ENCODE results near the gene MACC1.

Gene MACC1, protein sequence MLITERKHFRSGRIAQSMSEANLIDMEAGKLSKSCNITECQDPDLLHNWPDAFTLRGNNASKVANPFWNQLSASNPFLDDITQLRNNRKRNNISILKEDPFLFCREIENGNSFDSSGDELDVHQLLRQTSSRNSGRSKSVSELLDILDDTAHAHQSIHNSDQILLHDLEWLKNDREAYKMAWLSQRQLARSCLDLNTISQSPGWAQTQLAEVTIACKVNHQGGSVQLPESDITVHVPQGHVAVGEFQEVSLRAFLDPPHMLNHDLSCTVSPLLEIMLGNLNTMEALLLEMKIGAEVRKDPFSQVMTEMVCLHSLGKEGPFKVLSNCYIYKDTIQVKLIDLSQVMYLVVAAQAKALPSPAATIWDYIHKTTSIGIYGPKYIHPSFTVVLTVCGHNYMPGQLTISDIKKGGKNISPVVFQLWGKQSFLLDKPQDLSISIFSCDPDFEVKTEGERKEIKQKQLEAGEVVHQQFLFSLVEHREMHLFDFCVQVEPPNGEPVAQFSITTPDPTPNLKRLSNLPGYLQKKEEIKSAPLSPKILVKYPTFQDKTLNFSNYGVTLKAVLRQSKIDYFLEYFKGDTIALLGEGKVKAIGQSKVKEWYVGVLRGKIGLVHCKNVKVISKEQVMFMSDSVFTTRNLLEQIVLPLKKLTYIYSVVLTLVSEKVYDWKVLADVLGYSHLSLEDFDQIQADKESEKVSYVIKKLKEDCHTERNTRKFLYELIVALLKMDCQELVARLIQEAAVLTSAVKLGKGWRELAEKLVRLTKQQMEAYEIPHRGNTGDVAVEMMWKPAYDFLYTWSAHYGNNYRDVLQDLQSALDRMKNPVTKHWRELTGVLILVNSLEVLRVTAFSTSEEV

GRCh38 chr7:20217193-20217948 lies at the start of gene MACC1:
Gene MACC1 (minus strand): TSS chr7:20217384. CDS start chr7:20161862, 55,522 bp downstream.
- peak; percentile 40 for DNase-seq

GRCh38 chr7:20264623-20265022 lies 47.4 kb upstream of the MACC1 start:
- no peak for DNase-seq

- DNase-seq, result no peak
Measured at GRCh38 chr7:20260223-20260622, 43.0 kb upstream of the MACC1 start.

DNA sequence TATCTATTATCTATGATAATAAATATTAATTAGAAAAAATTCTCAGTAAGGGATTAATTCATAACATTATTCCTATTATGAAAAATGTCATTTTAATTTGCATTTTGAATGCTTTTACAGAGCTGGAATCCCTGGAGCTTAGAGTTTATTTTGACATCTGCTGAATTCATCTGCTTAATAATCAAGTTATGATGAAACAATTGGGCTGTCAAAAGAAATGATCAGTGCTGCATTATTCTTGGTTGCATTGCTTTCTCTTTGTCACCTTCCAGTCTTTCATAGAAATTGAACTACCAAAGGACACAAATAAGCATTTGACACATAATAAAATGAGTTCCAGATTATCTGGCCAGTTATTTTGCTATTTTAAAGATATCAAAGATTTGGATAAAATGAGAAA lies 40.0 kb upstream of the MACC1 start:
- DNase-seq, result no peak

DNA sequence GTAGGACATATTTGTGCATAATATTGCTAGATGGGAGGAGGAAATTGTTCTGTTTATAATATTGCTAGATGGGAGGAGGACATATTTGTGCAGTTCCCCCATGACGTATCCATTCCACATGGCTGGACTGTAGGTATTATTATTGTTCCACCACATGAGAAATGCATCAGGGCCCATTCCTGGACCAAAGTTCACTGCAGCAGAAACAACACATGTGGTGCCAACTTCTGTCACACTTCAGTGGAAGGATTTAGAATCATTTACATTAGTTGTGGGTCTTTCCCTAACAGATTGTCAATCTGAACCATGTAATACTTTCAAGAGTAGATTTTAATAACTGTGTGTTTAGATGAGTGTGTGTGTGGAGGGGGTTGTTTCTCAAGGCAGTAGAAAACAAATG lies 32.7 kb upstream of the MACC1 start:
- DNase-seq, result no peak

DNA sequence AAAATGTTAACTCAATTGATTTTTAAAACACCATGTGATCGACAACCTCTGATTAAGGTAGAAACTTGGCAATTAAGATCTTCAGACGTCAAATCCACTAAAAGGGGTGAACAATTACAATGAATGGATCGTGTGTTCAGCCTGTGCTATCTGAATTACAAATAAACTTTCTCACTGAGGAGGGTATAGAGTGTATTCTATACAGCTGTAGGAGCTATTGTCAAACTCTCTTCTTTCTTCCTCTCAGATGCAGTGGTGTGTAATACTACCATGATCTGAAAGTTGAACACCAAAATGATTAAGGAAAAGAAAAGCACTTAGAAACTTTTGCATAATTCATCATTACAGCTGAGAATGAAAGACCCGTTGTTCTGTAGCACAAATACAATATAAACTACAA lies 32.2 kb upstream of the MACC1 start:
- DNase-seq, result no peak

GRCh38 chr7:20246236-20246635 lies 29.1 kb upstream of the MACC1 start:
- DNase-seq, result no peak

DNA sequence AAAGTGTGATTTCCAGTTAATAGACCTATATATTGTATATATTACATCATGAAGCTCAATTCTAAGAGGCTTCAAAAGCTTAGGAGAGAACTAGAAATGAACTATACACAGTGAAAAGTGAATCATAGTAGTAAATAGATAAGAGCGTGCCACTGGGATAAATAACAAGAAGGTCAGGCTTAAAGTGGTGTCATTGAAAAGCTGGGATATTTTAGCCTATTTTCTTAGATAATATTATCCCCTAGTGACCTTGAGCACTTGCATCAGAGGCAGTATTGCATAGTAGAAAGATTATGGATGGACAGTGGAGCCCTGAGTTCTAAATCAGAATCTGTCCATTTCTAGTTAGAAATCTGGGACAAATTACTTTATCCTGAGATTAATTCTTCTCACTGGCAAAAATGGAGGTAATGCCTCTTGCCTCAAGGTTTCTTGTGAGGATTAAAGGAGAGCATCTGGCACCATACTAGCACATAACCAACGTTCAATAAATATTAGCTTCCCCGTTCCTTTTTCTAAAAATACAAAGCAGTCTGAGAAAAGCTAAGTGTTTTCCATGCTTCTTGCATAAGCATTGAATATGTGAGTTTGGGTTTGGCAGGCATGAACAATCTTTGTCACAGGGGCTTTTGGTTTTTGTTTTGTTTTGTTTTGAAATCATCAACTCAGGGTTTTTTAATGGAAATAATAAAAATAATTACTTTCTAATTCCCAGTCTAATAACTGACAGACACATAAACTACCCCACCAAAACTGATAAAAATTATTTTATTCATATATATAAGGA lies 27.3 kb upstream of the MACC1 start:
- no peak for DNase-seq

GRCh38 chr7:20241911-20242261 lies 24.7 kb upstream of the MACC1 start:
- DNase-seq, result no peak

GRCh38 chr7:20241194-20241910 lies 24.2 kb upstream of the MACC1 start:
- peak; percentile 15 for DNase-seq

- DNase-seq, result no peak
Measured at GRCh38 chr7:20240080-20240926, 23.1 kb upstream of the MACC1 start.

DNA sequence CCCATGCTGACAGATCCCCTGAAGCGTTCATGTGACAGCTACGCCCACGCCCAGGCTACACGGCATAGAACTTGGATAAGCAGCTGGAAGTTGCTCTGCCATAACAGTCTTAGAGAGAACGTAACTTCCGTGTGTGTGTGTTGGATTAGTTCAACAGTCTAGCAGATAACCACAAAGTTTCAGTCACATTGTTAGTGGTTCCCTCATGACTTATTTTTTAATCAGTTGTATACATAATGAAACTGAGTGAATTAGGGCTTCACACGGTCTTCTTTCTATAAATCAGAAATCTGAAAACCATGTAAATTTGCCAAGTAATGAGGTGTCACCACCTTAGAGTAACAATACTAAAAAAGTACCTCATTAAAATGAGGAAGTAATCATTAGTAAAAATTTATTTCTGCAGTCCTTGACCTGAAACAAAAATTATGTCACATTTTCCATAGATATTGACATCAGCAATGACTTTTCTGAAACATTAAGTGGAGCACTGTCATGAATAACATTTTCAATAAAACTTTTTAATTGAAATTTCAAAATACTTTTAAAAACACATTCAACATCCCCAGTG lies 21.7 kb upstream of the MACC1 start:
- no peak for DNase-seq

- DNase-seq, result no peak
Measured at GRCh38 chr7:20238194-20238753, 21.1 kb upstream of the MACC1 start.

DNA sequence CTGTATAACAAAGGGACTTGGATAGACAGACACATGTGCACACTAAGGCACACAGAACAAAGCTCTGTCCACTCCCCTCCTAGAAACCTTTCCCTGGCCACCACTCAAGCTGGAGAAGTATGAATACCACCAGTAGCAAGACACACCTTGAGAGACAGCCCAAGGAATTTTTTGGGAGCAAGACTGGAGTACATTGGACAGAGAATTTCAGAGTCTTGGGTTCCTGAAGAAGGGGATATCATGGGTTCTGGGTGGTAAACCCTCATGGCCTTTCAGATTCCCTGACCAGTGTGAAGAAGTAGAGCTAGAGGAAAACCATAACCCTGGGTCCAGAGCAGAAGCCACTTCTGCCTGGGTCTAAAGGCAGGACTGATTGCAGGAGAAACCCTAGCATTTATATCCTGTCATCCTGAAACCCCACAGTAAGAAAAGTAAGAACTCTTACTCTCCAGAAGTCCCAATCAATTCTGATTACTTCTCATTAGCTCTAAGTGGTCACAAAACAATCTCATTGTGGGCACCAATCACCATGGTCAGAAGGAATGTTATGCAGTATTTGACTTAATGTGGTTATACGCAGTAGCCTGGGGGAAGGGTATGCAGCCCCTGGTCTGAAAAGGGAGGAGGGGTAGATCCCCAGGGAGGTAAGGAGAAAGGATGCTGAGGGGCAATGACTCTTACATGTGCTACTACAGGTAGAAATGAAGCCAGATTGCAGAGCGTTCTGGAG lies 20.4 kb upstream of the MACC1 start:
- no peak for DNase-seq

GRCh38 chr7:20236790-20237189 lies 19.6 kb upstream of the MACC1 start:
- no peak for DNase-seq

DNA sequence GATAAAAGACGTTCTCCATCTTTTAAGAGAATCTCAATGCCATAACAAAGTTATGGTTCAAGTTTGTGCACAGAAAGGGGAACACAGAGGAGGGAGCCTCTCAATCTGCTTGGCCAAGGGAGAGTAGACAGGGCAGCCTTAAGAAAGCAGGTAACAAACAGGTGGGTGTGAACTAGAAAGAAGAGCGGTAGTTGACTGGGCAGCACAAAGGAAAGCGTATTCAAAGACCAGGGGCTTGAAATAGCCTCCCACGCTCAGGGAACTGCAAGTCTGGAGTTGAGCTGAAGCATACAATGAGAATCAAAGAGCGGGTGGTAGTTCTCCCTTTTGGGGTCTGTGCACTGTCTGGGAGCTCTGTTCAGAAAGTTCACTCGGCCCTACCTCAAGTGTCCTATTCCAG lies 18.9 kb upstream of the MACC1 start:
- DNase-seq, result no peak

GRCh38 chr7:20235288-20235687 lies 18.1 kb upstream of the MACC1 start:
- no peak for DNase-seq

DNA sequence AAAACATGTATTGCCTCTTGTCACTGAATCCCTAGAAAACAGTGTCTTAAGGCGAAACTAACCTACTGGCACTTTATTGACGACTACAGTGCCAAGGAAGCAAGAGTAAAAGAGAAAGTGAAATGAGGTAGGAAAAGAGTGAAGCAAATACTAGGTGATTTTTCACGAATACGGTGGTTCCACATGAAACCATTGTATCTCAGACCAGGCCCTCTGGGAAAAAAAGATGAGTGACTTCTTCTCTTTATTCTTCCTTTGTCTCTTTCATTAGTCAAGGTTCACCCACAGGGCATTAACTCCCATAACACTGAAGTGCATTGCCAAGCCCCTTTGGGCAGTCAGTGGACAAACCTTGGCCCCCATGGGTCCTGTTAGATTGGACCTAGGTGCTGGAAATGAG lies 16.2 kb upstream of the MACC1 start:
- no peak for DNase-seq

GRCh38 chr7:20232848-20233247 lies 15.7 kb upstream of the MACC1 start:
- no peak for DNase-seq
